ENCODE results near the gene CLDN9.
A peak's percentile ranks its signal among the peaks of the same experiment; 100 is the strongest.

DNA sequence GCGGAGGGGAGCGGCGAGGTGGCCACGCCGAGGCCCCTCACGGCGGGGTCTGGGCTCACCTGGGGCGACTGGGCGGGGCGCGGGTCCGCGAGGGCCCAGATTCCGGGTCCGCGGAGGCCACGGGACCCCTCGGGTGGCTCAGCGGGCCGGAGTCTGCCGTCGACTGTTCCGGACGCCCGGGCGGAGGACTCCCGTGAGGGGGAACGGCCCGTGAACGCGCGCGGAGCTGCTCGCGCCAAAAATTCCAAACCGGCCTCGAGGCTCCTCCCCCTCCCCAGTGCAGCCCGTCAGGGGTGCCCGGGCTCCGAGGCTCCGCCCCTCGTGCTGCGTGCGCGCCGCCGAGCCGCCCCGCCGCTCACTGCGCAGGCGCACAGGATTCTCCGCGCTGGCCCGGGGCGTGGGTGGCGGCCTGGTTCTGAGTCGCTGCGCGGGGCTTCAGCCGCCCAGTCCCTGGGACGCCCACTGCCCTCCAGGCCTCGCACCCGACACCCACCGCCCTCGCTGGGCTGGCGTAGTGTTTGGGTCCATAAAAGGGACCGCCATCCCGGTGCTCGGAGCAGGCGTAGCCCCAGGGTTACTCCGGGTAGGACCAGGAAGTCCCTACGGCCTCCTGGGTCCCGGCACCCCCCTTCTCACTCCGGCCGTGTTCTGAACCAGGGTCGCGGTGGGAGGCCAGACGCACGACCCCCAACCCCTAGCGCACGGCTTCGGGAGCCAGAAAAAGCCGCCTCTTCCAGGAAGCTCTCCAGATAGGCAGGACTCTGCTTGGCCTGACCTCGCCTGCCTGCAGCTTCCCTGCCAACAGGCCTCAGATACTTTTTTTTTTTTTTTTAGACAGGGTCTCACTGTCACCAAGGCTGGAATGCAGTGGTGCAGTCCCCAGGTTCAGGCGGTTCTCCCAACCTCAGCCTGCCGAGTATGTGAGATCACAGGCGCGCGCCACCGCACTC, 32.2 kb upstream of the CLDN9 start, which contains the start of gene PKMYT1:
- TF ChIP-seq POLR2A (IDR thresholded peaks at IDR 0.05) = peak; percentile 39 to 94 (median 91)
- TF ChIP-seq POLR2AphosphoS5 (IDR thresholded peaks at IDR 0.05) = peak; percentile 99

Data from spleen (tissue), 3 donors.